DOHH2 (cell line): ENCODE results near the gene SOX10.

ENCODE experiments used
- CTCF ChIP-seq: fragments of 200-600 bp; sonication (generic); IDR thresholded peaks from one replicate; pipeline ENCODE4 v1.5.1; 2014; ENCODE audit warnings: antibody characterized with exemption, mild to moderate bottlenecking, low read depth, low read length; ENCODE audit not compliant: poor library complexity, severe bottlenecking
- EZH2phosphoT487 ChIP-seq: fragments of 200-600 bp; sonication (generic); IDR thresholded peaks from 2 replicates; pipeline ENCODE4 v1.6.1; 2017; ENCODE audit warnings: borderline replicate concordance, mild to moderate bottlenecking, antibody characterized with exemption, low read length, moderate library complexity, mixed read lengths

DNA sequence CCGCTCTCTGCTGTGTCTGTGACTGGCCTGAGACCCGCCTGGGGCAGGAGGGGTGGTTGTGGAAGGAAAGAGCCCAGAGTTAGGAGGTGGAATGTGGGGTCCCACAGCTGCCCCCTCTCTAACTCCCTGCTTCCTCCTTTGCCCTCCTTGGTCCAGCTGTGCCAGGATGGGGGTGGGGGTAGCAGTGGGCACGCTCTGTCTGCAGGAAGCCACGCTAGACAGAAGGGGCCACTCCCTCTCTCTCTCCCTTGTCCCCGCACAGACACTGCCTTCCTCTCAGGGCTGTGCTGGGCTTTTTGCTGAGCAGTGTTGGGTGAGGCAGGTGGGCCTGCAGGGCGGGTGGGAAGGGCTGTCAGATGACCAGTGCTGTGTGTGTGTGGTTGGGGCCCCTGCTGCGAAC lies 2.0 kb upstream of the SOX10 start:
- TF ChIP-seq CTCF (no peak), EZH2phosphoT487 (no peak)
